ENCODE results near the gene MROH2A.

MROH2A gene

DNA sequence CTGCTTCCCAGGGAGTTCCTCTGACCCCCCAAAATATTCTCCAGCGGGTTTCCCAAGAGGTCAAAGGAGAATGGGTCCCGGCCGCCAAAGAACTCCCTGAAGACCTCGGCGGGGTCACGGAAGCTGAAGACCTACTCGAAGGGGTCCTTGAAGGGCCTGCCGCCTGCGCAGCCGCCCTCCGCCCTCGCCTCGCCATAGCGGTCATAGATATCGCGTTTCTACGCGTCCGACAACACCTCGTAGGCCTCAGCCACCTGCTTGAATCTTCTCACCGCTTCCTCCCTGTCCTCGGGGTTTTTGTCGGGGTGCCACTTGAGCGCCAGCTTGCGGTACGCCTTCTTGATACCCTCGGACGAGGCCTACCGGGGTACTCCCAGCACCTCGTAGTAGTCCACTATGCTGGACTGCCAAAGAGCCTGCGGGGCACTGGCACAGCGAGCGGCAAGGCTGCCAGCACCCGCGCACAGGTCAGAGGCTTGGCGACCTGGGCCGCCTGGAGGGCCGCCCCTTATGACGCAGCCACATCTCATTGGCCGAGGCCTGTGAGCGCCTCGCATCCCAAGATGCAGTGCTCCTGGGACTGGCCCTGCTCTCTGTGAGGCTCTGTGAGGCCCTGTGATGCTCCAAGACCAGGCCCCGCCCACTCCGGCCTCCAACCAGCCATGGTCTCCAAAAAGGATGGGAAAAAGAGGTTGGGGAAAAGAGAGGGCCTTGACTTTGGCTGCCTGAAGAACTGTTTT lies 23.1 kb upstream of the MROH2A start:
- H3K27me3 ChIP-seq, result no peaks in the 10 kb centered on the region
- no peaks in the 10 kb centered on the region for H3K9me3 ChIP-seq
- TF ChIP-seq, protein P1, sequence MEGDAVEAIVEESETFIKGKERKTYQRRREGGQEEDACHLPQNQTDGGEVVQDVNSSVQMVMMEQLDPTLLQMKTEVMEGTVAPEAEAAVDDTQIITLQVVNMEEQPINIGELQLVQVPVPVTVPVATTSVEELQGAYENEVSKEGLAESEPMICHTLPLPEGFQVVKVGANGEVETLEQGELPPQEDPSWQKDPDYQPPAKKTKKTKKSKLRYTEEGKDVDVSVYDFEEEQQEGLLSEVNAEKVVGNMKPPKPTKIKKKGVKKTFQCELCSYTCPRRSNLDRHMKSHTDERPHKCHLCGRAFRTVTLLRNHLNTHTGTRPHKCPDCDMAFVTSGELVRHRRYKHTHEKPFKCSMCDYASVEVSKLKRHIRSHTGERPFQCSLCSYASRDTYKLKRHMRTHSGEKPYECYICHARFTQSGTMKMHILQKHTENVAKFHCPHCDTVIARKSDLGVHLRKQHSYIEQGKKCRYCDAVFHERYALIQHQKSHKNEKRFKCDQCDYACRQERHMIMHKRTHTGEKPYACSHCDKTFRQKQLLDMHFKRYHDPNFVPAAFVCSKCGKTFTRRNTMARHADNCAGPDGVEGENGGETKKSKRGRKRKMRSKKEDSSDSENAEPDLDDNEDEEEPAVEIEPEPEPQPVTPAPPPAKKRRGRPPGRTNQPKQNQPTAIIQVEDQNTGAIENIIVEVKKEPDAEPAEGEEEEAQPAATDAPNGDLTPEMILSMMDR (IDR thresholded peaks at IDR 0.05), result no peak
- H3K36me3 ChIP-seq, result no peaks in the 10 kb centered on the region
- H3K4me1 ChIP-seq (ENCODE audit: control insufficient read depth in 1 of 2, insufficient read depth in 1 of 2, low read depth in 1 of 2, low read length in 1 of 2), result no peaks in the 10 kb centered on the region
- H3K4me3 ChIP-seq (ENCODE audit: low read depth in 1 of 2, low read length in 1 of 2), result no peak overlapping the region
- no peak overlapping the region for H3K27ac ChIP-seq

DNA sequence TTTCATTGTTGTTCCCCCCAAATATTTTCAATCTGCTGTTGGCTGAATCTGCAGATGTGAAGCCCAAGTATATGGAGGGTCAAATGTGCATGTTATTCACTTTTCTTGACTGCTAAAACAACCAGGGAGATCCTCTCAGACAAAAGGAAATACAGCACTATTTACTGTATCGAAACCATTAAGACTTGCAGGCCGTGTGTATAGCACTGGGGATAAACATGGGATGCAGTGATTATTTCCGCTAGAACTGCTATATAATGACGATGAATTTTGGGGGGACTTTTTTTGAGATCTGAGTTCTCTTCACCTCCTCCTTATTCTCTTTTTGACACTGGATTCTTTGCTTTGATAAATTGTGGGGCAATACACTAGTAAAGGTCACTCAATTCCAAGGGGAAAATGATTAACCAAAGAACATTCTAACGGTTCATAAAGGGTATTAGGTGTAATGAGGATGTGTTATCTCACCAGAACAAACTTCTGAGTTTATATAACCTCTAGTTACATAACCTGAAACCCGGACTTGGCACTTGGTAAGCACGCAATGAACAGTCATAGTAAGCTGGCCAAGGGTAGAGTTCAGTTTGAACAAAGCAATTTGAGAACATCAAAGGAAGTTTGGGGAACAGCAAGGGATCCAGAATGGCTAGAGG lies 21.6 kb upstream of the MROH2A start:
- H3K4me1 ChIP-seq (ENCODE audit: control insufficient read depth in 1 of 2, insufficient read depth in 1 of 2, low read depth in 1 of 2, low read length in 1 of 2), result no peaks in the 10 kb centered on the region
- TF ChIP-seq, protein P1 (IDR thresholded peaks at IDR 0.05), result no peak
- H3K27ac ChIP-seq, result no peak overlapping the region
- no peaks in the 10 kb centered on the region for H3K9me3 ChIP-seq
- no peak overlapping the region for H3K4me3 ChIP-seq (ENCODE audit: low read depth in 1 of 2, low read length in 1 of 2)
- H3K36me3 ChIP-seq, result no peaks in the 10 kb centered on the region
- H3K27me3 ChIP-seq, result no peaks in the 10 kb centered on the region

DNA sequence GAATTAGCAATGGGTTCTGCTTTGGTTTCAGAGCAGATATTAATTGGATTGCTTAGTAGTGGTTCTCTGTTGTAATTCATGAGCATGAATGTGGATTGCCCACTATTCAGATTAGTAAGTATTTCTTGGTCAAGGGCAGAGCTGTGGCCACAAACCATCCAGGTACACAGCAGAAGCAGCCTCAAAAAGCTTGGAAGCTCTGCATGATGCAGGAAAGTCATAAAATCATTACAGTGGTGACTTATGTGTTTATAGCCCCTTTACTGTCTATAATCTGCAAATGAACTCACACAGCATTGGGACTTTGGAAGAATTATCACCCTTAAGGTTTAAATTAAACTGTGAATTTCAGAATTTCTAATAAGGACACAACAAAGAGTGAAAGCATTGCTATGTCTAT lies 20.0 kb upstream of the MROH2A start:
- no peaks in the 10 kb centered on the region for H3K27me3 ChIP-seq
- H3K9me3 ChIP-seq, result no peaks in the 10 kb centered on the region
- no peaks in the 10 kb centered on the region for H3K36me3 ChIP-seq
- no peaks in the 10 kb centered on the region for H3K4me1 ChIP-seq (ENCODE audit: control insufficient read depth in 1 of 2, insufficient read depth in 1 of 2, low read depth in 1 of 2, low read length in 1 of 2)
- H3K27ac ChIP-seq, result no peak overlapping the region
- TF ChIP-seq, protein P1 (IDR thresholded peaks at IDR 0.05), result no peak
- no peak overlapping the region for H3K4me3 ChIP-seq (ENCODE audit: low read depth in 1 of 2, low read length in 1 of 2)

DNA sequence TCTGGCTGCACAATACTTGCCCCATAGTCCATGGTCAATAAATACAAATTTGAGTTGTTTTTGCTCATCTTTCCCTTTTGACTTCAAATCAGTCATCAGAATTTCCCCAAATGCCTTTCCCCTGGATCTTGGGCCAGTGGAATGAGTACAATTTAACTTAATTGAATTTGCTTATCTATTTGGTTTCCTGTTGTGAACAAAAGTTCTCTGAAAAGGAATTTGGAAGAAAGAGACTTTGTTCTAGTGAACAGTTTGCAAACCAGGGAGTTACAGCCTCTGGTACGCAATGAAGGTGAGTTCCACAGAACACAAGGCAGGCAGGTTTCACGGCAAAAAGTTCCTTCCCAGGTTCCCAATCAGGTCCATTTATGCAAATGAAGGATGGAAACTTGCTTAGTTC lies 19.3 kb upstream of the MROH2A start:
- Histone ChIP-seq H3K4me3 (ENCODE audit: low read depth in 1 of 2, low read length in 1 of 2) (no peak overlapping the region), H3K4me1 (ENCODE audit: control insufficient read depth in 1 of 2, insufficient read depth in 1 of 2, low read depth in 1 of 2, low read length in 1 of 2) (no peaks in the 10 kb centered on the region), H3K9me3 (no peaks in the 10 kb centered on the region), H3K36me3 (no peaks in the 10 kb centered on the region), H3K27me3 (peaks cover 7% of the 10 kb centered on the region), H3K27ac (no peak overlapping the region)
- TF ChIP-seq, protein P1 (IDR thresholded peaks at IDR 0.05), result no peak

DNA sequence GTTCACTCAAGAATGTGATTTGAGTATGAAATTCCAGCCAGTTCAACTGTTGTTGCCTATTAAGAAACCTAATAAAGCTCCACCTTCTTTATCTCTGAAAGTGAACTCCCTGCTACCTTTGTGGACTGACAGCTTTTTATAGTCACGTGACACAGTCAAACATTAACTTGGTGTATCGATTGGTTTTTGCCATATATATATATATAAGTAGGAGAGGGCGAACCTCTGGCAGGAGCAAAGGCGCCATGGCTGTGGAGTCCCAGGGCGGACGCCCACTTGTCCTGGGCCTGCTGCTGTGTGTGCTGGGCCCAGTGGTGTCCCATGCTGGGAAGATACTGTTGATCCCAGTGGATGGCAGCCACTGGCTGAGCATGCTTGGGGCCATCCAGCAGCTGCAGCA lies 18.1 kb upstream of the MROH2A start, which contains the start of gene UGT1A1:
Gene UGT1A1 (plus strand): TSS at position 228 of the 400 bp plus-strand sequence. CDS start 18 bp downstream, at position 246.
- H3K4me3 ChIP-seq (ENCODE audit: low read depth in 1 of 2, low read length in 1 of 2), result no peak within 1 kb of the TSS
- no peaks in the 10 kb centered on the region for H3K36me3 ChIP-seq
- TF ChIP-seq, protein P1 (IDR thresholded peaks at IDR 0.05), result no peak
- no peaks in the 10 kb centered on the region for H3K4me1 ChIP-seq (ENCODE audit: control insufficient read depth in 1 of 2, insufficient read depth in 1 of 2, low read depth in 1 of 2, low read length in 1 of 2)
- H3K27ac ChIP-seq, result no peak within 1 kb of the TSS
- peaks cover 13% of the 10 kb centered on the region for H3K27me3 ChIP-seq
- H3K9me3 ChIP-seq, result no peaks in the 10 kb centered on the region
